NCI-H69 (cell line): ENCODE results near the gene SEZ6L2.
A peak's percentile ranks its signal among the peaks of the same experiment; 100 is the strongest.

Experiments used
- DNase-seq: peaks from one replicate; lab custom pipeline; 2025; lab: John Stamatoyannopoulos, UW

SEZ6L2 gene

DNA sequence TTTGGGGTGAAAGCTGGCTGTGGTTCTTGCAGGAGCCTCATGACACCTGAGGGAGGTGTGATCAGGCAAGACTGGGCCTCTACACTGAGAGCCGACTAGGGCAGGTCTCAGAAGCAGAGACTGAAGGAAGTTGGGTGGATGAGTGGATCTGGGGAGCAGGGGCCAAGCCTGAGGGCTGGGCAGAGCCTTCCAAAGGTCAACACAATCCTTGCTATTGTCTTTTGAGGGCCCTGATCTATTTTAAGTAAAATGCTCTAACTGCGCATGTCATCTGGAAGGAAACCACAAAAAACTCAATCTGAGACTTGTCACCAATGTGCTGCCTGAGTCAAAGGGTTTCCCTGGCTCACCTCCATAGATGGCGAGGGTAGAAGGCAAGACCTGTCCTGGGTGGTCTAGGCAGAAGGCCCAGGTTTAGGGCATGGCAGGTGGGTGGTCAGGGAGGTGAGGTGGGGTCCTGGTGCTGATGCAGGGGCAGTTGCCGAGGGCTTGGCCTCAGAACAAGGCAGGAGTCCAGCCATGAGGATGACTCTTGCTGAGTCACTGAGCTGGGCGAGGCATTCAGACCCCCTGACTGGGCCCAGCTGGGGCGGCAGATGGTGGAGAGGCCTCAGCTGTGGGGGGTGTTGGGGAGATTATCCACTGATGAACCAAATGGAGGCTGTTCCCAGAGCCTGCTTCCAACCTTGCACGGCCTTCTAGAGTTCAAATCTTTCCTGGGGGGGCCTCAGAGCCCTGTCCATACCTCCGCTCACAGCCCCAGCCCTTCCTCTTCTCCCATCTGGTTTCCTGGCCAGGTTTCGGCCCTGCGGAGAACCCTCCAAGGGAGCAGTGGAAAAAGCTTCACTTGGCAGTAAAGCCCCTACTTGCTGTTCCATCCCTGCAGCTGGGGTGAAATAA lies 74.0 kb downstream of the SEZ6L2 start:
- peak; percentile 94 for DNase-seq

DNA sequence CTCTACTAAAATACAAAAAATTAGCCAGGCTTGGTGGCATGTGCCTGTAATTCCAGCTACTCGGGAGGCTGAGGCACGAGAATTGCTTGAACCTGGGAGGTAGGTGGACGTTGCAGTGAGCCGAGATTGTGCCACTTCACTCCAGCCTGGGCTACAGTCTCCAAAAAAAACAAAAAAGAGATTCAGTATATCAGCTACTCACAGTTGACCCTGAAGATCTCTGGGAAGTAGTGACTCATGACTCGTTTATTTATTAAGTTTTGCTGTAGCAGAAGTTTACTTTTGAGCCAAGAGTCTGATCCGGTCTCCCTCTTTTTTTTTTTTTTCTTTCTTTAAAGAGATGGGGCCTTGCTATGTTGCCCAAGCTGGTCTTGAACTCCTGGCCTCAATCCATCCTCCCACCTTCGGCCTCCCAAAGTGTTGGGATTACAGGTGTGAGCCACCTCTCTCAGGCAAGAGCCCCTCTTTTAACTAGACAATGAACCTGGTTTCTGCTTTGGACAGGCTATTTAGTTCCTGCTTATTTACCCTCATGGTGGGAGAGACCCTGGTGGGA lies 74.7 kb downstream of the SEZ6L2 start:
- DNase-seq = no peak

DNA sequence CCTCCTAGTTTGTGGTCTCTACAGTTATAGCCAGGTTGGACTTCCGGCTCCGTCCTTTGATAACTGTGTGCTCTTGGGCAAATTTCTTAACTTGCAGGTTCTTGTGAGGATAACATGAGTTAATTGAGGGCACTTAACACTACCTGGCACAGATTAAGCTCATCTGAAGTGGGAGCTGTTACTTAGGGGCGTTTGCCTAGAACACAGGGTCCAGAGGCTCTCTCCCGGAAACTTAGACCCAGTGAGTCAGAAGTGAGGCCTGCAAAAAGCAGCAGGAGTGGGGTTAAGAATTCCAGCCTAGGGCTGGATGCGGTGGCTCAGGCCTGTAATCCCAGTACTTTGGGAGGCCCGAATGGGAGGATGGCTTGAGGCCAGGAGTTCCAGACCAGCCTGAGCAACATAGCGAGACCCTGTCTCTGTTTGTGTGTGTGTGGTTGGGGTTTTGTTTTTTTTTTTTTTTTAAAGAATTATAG lies 77.7 kb downstream of the SEZ6L2 start:
- DNase-seq = no peak
